Keratinocyte (primary cell): ENCODE measurements around the gene ADGRL3. TPM values are rescaled to one million over a fixed set of nuclear protein-coding genes. Genes with fewer than 3 reads are reported as not detected.
A peak's percentile ranks its signal among the peaks of the same experiment; 100 is the strongest.

ENCODE experiments used
- DNase-seq: peaks from one replicate; pipeline ENCODE4 v3.0.0-alpha.2; 2011; ENCODE audit warnings: low read depth, missing footprints, low spot score
- FAIRE-seq: peaks from 2 replicates; lab custom pipeline; 2011; peaks lifted over from hg19 to GRCh38; lab: Jason Lieb, UNC
- H2AFZ ChIP-seq: 2 replicates; pipeline ENCODE4 v1.6.0; 2012; ENCODE audit warnings: low read length, control low read depth, inconsistent platforms; ENCODE audit not compliant: control insufficient read depth
- H3K27ac ChIP-seq: 2 replicates; pipeline ENCODE4 v1.5.1; 2011; ENCODE audit warnings: low read length; ENCODE audit not compliant: control insufficient read depth, insufficient read depth
- H3K27me3 ChIP-seq: 3 replicates; pipeline ENCODE4 v1.6.0; 2011; ENCODE audit warnings: low read length; ENCODE audit not compliant: control insufficient read depth, insufficient read depth; ENCODE audit errors: extremely low read depth
- H3K36me3 ChIP-seq, 2 experiments: 2 replicates in 1 of 2; 3 replicates in 1 of 2; pipeline ENCODE4 v1.5.1; 2011; ENCODE audit warnings: low read length in 2 of 2, mild to moderate bottlenecking in 1 of 2; ENCODE audit not compliant: control insufficient read depth in 2 of 2, insufficient read depth in 2 of 2; ENCODE audit errors: extremely low read depth in 1 of 2
- H3K4me1 ChIP-seq: 3 replicates; pipeline ENCODE4 v1.5.1; 2011; ENCODE audit warnings: low read length; ENCODE audit not compliant: control insufficient read depth, insufficient read depth; ENCODE audit errors: extremely low read depth
- H3K4me2 ChIP-seq: 3 replicates; pipeline ENCODE4 v1.6.0; 2011; ENCODE audit warnings: low read depth, low read length; ENCODE audit not compliant: control insufficient read depth, insufficient read depth; ENCODE audit errors: extremely low read depth
- H3K4me3 ChIP-seq, 3 experiments: fragments of 200-600 bp in 1 of 3; sonication (generic) in 1 of 3; 2 replicates in 2 of 3; 3 replicates in 1 of 3; pipeline ENCODE4 v1.5.1; 2011 to 2016; ENCODE audit warnings: low read length in 3 of 3, mild to moderate bottlenecking in 3 of 3, control low read depth in 2 of 3, inconsistent platforms in 1 of 3, low read depth in 1 of 3, mixed read lengths in 1 of 3, mixed run types in 1 of 3, moderate library complexity in 1 of 3; ENCODE audit not compliant: control insufficient read depth in 2 of 3, insufficient read depth in 2 of 3; ENCODE audit errors: extremely low read depth in 1 of 3
- H3K79me2 ChIP-seq: 2 replicates; pipeline ENCODE4 v1.6.0; 2012; ENCODE audit warnings: low read length; ENCODE audit not compliant: control insufficient read depth, insufficient read depth
- H3K9ac ChIP-seq: 3 replicates; pipeline ENCODE4 v1.6.0; 2011; ENCODE audit warnings: low read length; ENCODE audit not compliant: control insufficient read depth, insufficient read depth; ENCODE audit errors: extremely low read depth
- H3K9me1 ChIP-seq: 3 replicates; pipeline ENCODE4 v1.6.0; 2011; ENCODE audit warnings: low read length; ENCODE audit not compliant: control insufficient read depth, insufficient read depth; ENCODE audit errors: extremely low read depth
- H3K9me3 ChIP-seq: 2 replicates; pipeline ENCODE4 v1.5.1; 2012; ENCODE audit warnings: low read depth, low read length; ENCODE audit not compliant: control insufficient read depth
- H4K20me1 ChIP-seq: 3 replicates; pipeline ENCODE4 v1.6.0; 2011; ENCODE audit warnings: low read length; ENCODE audit not compliant: control insufficient read depth, insufficient read depth; ENCODE audit errors: extremely low read depth
- EZH2 ChIP-seq: IDR thresholded peaks from one replicate; pipeline ENCODE4 v1.6.1; 2012; ENCODE audit warnings: inconsistent platforms, mild to moderate bottlenecking, low read length, moderate library complexity
- dilution Hi-C: fragments of 300-500 bp; cut with MboI; formaldehyde crosslinking; loops from one replicate; pipeline ENCODE4 v1.7.0; 2020; ENCODE audit warnings: low sequenced_read_pairs; ENCODE audit not compliant: extremely low pct_ligation_motif_present
- polyA plus RNA-seq, 5 experiments: library from polyadenylated mRNA; depleted of rRNA in 3 of 5; stranded (reverse) in 3 of 5; stranded (forward) in 1 of 5; unstranded in 1 of 5; fragments of >200 nt; gene quantifications; 1 replicate in 1 of 5; 2 replicates in 3 of 5; 3 replicates in 1 of 5; pipeline versions ENCODE4 v1.2.1 to v1.2.3, GENCODE V29; 2011 to 2012; ENCODE audit warnings: missing spikeins in 2 of 5, low read depth in 1 of 5, low replicate concordance in 1 of 5
- TF ChIP-seq, protein P1 (sequence below), 3 experiments: IDR thresholded peaks in 1 of 3; conservative IDR thresholded peaks in 1 of 3; optimal IDR thresholded peaks in 1 of 3; 2 replicates in 2 of 3; 3 replicates in 1 of 3; pipeline versions ENCODE3 to v1.5.1; 2011; ENCODE audit warnings: low read length in 3 of 3, mild to moderate bottlenecking in 3 of 3, moderate library complexity in 2 of 3, control low read depth in 1 of 3, inconsistent platforms in 1 of 3; ENCODE audit not compliant: insufficient read depth in 2 of 3; ENCODE audit errors: extremely low read depth in 1 of 3

Gene ADGRL3
- polyA plus RNA-seq, 1 donor (not counting 4 experiments of a cell fraction or from before 2014, with no cell fraction given), result 0.18 TPM

GRCh38 chr4:61292322-61292721 lies 92.2 kb downstream of the ADGRL3 start:
- Histone ChIP-seq H2AFZ (peak overlapping the region; percentile 4), H3K4me3 (no peak overlapping the region), H3K79me2 (no peaks in the 10 kb centered on the region), H3K4me2 (no peak overlapping the region), H3K9me1 (no peaks in the 10 kb centered on the region), H3K9me3 (no peaks in the 10 kb centered on the region), H3K9ac (no peak overlapping the region), H3K27me3 (no peaks in the 10 kb centered on the region), H3K36me3 (no peaks in the 10 kb centered on the region), H4K20me1 (no peaks in the 10 kb centered on the region), H3K27ac (no peak overlapping the region), H3K4me1 (no peaks in the 10 kb centered on the region)
- DNase-seq (no peak), FAIRE-seq (peak; percentile 34)
- TF ChIP-seq, protein P1, sequence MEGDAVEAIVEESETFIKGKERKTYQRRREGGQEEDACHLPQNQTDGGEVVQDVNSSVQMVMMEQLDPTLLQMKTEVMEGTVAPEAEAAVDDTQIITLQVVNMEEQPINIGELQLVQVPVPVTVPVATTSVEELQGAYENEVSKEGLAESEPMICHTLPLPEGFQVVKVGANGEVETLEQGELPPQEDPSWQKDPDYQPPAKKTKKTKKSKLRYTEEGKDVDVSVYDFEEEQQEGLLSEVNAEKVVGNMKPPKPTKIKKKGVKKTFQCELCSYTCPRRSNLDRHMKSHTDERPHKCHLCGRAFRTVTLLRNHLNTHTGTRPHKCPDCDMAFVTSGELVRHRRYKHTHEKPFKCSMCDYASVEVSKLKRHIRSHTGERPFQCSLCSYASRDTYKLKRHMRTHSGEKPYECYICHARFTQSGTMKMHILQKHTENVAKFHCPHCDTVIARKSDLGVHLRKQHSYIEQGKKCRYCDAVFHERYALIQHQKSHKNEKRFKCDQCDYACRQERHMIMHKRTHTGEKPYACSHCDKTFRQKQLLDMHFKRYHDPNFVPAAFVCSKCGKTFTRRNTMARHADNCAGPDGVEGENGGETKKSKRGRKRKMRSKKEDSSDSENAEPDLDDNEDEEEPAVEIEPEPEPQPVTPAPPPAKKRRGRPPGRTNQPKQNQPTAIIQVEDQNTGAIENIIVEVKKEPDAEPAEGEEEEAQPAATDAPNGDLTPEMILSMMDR (optimal IDR thresholded peaks at IDR 0.05 in 1 of 3, IDR thresholded peaks at IDR 0.05 in 1 of 3, conservative IDR thresholded peaks at IDR 0.05 in 1 of 3; ENCODE audit: extremely low read depth in 1 of 3, insufficient read depth in 2 of 3, low read length in 3 of 3), result no peak
- no peak for TF ChIP-seq EZH2
- dilution Hi-C loops, result no loop called here

DNA sequence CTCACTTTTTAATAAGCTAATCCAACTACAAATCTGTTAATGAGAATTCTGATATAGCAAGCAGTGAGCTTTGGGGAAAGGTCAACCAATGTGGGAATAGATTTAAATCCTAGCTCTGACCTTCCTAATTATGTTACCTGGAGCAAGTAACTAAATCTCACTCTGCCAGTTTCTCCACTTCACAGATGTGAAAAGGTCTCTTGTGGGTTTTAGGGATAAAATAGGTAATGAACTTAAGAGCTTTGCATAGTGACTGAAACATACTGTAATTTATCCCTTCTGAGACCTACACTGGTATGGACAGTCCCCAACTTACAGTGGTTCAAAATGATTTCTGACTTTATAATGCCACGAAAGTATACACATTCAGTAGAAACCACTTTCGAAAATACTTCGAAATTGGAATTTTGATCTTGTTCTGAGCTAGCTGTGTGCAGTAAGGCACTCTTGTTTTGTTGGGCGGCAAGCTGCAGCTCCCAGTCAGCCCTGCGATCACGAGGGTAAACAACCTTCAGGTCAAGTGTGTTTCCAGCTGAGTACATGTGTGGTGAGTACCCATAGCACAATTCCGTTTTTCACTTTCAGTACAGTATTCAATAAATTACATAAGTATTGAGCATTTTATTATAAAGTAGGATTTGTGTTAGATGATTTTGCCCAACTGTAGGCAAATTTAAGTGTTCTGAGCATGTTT lies 93.7 kb downstream of the ADGRL3 start:
- FAIRE-seq (no peak), DNase-seq (no peak)
- H3K9ac ChIP-seq, result no peak overlapping the region
- H2AFZ ChIP-seq, result no peak overlapping the region
- no peaks in the 10 kb centered on the region for H3K79me2 ChIP-seq
- H3K4me2 ChIP-seq, result no peak overlapping the region
- H3K4me3 ChIP-seq, result no peak overlapping the region
- no peak overlapping the region for H3K27ac ChIP-seq
- no peaks in the 10 kb centered on the region for H4K20me1 ChIP-seq
- no peaks in the 10 kb centered on the region for H3K36me3 ChIP-seq
- no peaks in the 10 kb centered on the region for H3K27me3 ChIP-seq
- H3K4me1 ChIP-seq, result no peaks in the 10 kb centered on the region
- no peaks in the 10 kb centered on the region for H3K9me1 ChIP-seq
- TF ChIP-seq EZH2, result no peak
- TF ChIP-seq, protein P1 (optimal IDR thresholded peaks at IDR 0.05 in 1 of 3, IDR thresholded peaks at IDR 0.05 in 1 of 3, conservative IDR thresholded peaks at IDR 0.05 in 1 of 3; ENCODE audit: extremely low read depth in 1 of 3, insufficient read depth in 2 of 3, low read length in 3 of 3), result no peak
- dilution Hi-C loops, result no loop called here
- no peaks in the 10 kb centered on the region for H3K9me3 ChIP-seq
